A673 (cell line): ENCODE measurements around the gene UEVLD.

Experiments
- CTCF ChIP-seq: fragments of 300-800, 200-600 bp; sonication (generic); conservative IDR thresholded peaks from 2 replicates; pipeline ENCODE4 v1.5.1; 2017; ENCODE audit warnings: low read depth, mild to moderate bottlenecking, antibody characterized with exemption, low read length, moderate library complexity, mixed read lengths
- EZH2 ChIP-seq: fragments of 200-600 bp; sonication (generic); IDR thresholded peaks from 2 replicates; pipeline ENCODE4 v1.6.1; 2017; ENCODE audit warnings: borderline replicate concordance, low read depth, mild to moderate bottlenecking, mixed read lengths, antibody characterized with exemption, low read length; ENCODE audit not compliant: poor library complexity, severe bottlenecking

GRCh38 chr11:18633256-18634139 lies 45.0 kb upstream of the UEVLD start:
- TF ChIP-seq CTCF (no peak), EZH2 (no peak)
